Right lobe of liver (tissue), 4 donors: Measurements from ENCODE around the gene IL1F10.

Experiments
- POLR2A ChIP-seq: fragments of 450-650 bp; IDR thresholded peaks from one replicate; pipeline ENCODE4 v1.6.1; 2017; ENCODE audit warnings: antibody characterized with exemption, mild to moderate bottlenecking
- TF ChIP-seq, protein P1 (sequence below), 4 donors: fragments of 200-600 bp in 3 of 4; fragments of 450-650 bp in 1 of 4; IDR thresholded peaks; one replicate each; pipeline versions ENCODE4 v1.5.1 to v1.8.0; 2016 to 2022; ENCODE audit warnings: antibody characterized with exemption in 4 of 4, mild to moderate bottlenecking in 2 of 4
- donor health status: DM: no; HTN: no; CAD: no.
- donor health status: DM: no; HTN: no; CAD: no.
- donor health status: DM: no; HTN: yes; CAD: no.

DNA sequence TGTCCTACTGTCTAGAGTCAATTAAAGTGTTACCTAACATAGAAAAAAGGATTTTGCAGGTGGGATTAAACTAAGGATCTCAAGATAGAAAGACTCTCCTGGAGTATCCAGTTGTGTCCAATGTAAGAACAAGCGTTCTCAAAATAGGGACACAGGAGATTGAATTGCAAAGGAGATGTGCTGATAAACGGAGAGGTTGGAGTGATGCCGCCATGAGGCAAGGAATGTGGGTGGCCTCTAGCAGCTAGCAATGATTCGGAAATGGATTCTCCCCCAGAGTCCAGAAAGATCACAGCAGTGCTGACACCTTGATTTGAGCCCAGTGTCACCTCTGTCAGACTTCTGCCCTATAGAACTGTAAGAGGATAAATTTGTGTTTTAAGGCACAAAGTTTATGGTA lies 35.5 kb downstream of the IL1F10 start:
- TF ChIP-seq, protein P1, sequence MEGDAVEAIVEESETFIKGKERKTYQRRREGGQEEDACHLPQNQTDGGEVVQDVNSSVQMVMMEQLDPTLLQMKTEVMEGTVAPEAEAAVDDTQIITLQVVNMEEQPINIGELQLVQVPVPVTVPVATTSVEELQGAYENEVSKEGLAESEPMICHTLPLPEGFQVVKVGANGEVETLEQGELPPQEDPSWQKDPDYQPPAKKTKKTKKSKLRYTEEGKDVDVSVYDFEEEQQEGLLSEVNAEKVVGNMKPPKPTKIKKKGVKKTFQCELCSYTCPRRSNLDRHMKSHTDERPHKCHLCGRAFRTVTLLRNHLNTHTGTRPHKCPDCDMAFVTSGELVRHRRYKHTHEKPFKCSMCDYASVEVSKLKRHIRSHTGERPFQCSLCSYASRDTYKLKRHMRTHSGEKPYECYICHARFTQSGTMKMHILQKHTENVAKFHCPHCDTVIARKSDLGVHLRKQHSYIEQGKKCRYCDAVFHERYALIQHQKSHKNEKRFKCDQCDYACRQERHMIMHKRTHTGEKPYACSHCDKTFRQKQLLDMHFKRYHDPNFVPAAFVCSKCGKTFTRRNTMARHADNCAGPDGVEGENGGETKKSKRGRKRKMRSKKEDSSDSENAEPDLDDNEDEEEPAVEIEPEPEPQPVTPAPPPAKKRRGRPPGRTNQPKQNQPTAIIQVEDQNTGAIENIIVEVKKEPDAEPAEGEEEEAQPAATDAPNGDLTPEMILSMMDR (IDR thresholded peaks at IDR 0.05), result no peak
- TF ChIP-seq POLR2A, result no peak
